ENCODE data around the gene MAPK8IP2.

GRCh38 chr22:50561401-50562358, 38.9 kb upstream of the MAPK8IP2 start:
- TF ChIP-seq CTCF (IDR thresholded peaks at IDR 0.05) (no peak), EZH2 (IDR thresholded peaks at IDR 0.05) (no peak)
